Endothelial cell of umbilical vein (primary cell): Measurements from ENCODE around the gene LFNG.

Source experiments
- CTCF ChIP-seq, 2 donors: IDR thresholded peaks; 1 replicate in 1 of 2; 2 replicates in 1 of 2; pipeline ENCODE4 v1.5.1; 2011; ENCODE audit warnings: low read length in 2 of 2, mild to moderate bottlenecking in 2 of 2, moderate library complexity in 2 of 2, control low read depth in 1 of 2, inconsistent platforms in 1 of 2, low read depth in 1 of 2; ENCODE audit not compliant: insufficient read depth in 1 of 2; ENCODE audit errors: extremely low read depth in 1 of 2
- POLR2AphosphoS5 ChIP-seq: IDR thresholded peaks from 2 replicates; pipeline ENCODE4 v1.6.1; 2012; ENCODE audit warnings: low read depth, mild to moderate bottlenecking, control low read depth, low read length, moderate library complexity; ENCODE audit not compliant: insufficient read depth

DNA sequence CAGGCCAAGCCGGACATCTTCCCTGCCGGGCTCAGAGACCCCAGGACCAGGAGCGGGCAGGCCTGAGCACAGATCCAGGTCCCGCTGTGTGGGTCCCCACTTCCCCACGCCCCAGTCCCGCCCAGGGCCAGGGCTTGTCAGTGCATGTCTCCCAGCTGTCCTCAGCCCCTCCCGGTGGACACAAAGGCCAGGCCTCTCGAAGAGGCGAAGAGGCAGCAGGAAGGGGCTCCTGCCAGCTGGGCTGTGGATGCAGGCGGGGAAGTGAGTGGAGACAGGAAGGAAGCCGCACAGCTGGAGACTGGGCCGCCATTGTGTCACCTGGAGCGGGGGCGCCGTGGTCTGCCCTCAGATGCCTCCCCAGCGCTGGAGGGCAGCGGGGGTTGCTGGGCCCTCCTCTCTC is 48.2 kb upstream of the LFNG start:
- TF ChIP-seq CTCF (IDR thresholded peaks at IDR 0.05; ENCODE audit: extremely low read depth in 1 of 2, insufficient read depth in 1 of 2, low read depth in 1 of 2, low read length in 2 of 2) = no peak
- TF ChIP-seq POLR2AphosphoS5 = peak; percentile 75
